Measurements from ENCODE around the gene SLC11A2.

- no peak for TF ChIP-seq CTCF (IDR thresholded peaks at IDR 0.05 in 2 of 3, conservative IDR thresholded peaks at IDR 0.05 in 1 of 3; ENCODE audit: borderline replicate concordance in 1 of 3, insufficient read depth in 1 of 3, low read depth in 2 of 3, low read length in 2 of 3)
- no peak for TF ChIP-seq ZBTB33 (IDR thresholded peaks at IDR 0.05; ENCODE audit: extremely low read depth, insufficient replicate concordance, low read length)
- no peak for TF ChIP-seq POLR2AphosphoS5 (IDR thresholded peaks at IDR 0.05; ENCODE audit: low read depth, low read length)
- TF ChIP-seq MAX (IDR thresholded peaks at IDR 0.05), result no peak
- no peak for TF ChIP-seq ZFX (IDR thresholded peaks at IDR 0.05)
- no peak for TF ChIP-seq POLR2A (IDR thresholded peaks at IDR 0.05; ENCODE audit: borderline replicate concordance, extremely low read depth, insufficient read depth, insufficient read length)
- TF ChIP-seq TCF7L2 (IDR thresholded peaks at IDR 0.05; ENCODE audit: borderline replicate concordance, extremely low read depth, insufficient read depth, insufficient read length), result no peak
- TF ChIP-seq EZH2 (IDR thresholded peaks at IDR 0.05), result no peak
- no peak for TF ChIP-seq EGR1 (IDR thresholded peaks at IDR 0.05; ENCODE audit: low read depth)
- TF ChIP-seq YY1 (IDR thresholded peaks at IDR 0.05; ENCODE audit: extremely low read depth, insufficient replicate concordance, low read depth, low read length), result no peak
- no peak for TF ChIP-seq EZH2phosphoT487 (IDR thresholded peaks at IDR 0.05; ENCODE audit: borderline replicate concordance)
- TF ChIP-seq JUND (IDR thresholded peaks at IDR 0.05), result no peak
Measured at GRCh38 chr12:51005030-51005429, 21.2 kb downstream of the SLC11A2 start.
